Transverse colon (tissue), 4 donors: ENCODE results near the gene MRAP2. TPM values are rescaled to one million over a fixed set of nuclear protein-coding genes. Genes with fewer than 3 reads are reported as not detected.
A peak's percentile ranks its signal among the peaks of the same experiment; 100 is the strongest.

Source experiments
- DNase-seq: peaks from one replicate; pipeline ENCODE4 v3.0.0-alpha.2; 2019
- H3K27ac ChIP-seq, 4 donors: fragments of 200-600 bp; sonication (generic); 2 replicates each; pipeline ENCODE4 v1.5.1; 2016 to 2018; ENCODE audit warnings: inconsistent platforms in 4 of 4
- H3K27me3 ChIP-seq: fragments of 200-600 bp; sonication (generic); 2 replicates; pipeline ENCODE4 v1.5.1; 2017; ENCODE audit warnings: inconsistent platforms
- H3K36me3 ChIP-seq, 4 donors: fragments of 200-600 bp; sonication (generic); 2 replicates each; pipeline ENCODE4 v1.5.1; 2017 to 2019; ENCODE audit warnings: inconsistent platforms in 4 of 4
- H3K4me1 ChIP-seq, 4 donors: fragments of 200-600 bp; sonication (generic); 2 replicates each; pipeline ENCODE4 v1.5.1; 2017 to 2020; ENCODE audit warnings: inconsistent platforms in 4 of 4
- H3K4me3 ChIP-seq, 4 donors: fragments of 200-600 bp; sonication (generic); 1 replicate in 1 of 4; 2 replicates in 3 of 4; pipeline versions ENCODE4 v1.5.1 to v1.6.1; 2017 to 2019; ENCODE audit warnings: inconsistent platforms in 4 of 4
- H3K9me3 ChIP-seq, 2 donors: fragments of 200-600 bp; sonication (generic); 2 replicates each; pipeline ENCODE4 v1.5.1; 2017 to 2019; ENCODE audit warnings: inconsistent platforms in 2 of 2
- EP300 ChIP-seq: sonication (generic); formaldehyde crosslinking; IDR thresholded peaks from one replicate; pipeline ENCODE4 v1.6.1; 2017; ENCODE audit warnings: antibody characterized with exemption, low read depth
- POLR2A ChIP-seq: fragments of 450-650 bp; IDR thresholded peaks from one replicate; pipeline ENCODE4 v1.6.1; 2016; ENCODE audit warnings: antibody characterized with exemption, mild to moderate bottlenecking, moderate library complexity
- POLR2AphosphoS5 ChIP-seq, 3 donors: sonication (generic); formaldehyde crosslinking; IDR thresholded peaks; one replicate each; pipeline ENCODE4 v1.6.1; 2016; ENCODE audit warnings: antibody characterized with exemption in 3 of 3
- WGBS, 2 donors: methylation state at CpG; one replicate each; pipeline ENCODE4 v1.1.5; 2018; ENCODE audit warnings: low coverage in 1 of 2; 5-methylcytosine and 5-hydroxymethylcytosine counted together
- in situ Hi-C, 4 donors: fragments of 200-750 bp; cut with MboI; loops; one replicate each; pipeline versions ENCODE4 v1.15.0 to v1.15.1; 2017; ENCODE audit warnings: low sequenced_read_pairs in 3 of 4, low pct_ligation_motif_present in 1 of 4, low pct_unique_long_range_greater_than_20kb in 1 of 4
- intact Hi-C: fragments of 100-400 bp; cut with DNase I; formaldehyde crosslinking; loops from one replicate; pipeline ENCODE4 v1.15.1; 2023; ENCODE audit warnings: low total_unique reads
- total RNA-seq, 4 donors: library from RNA; depleted of rRNA; stranded (reverse); fragments of >200 nt; gene quantifications; one replicate each; pipeline ENCODE4 v1.1.0, GENCODE V29; 2016
- TF ChIP-seq, protein P1 (sequence below), 5 experiments: fragments of 200-600 bp in 3 of 5; fragments of 450-650 bp in 2 of 5; sonication (generic) in 3 of 5; IDR thresholded peaks; 1 replicate in 2 of 5; 2 replicates in 3 of 5; pipeline ENCODE4 v1.5.1; 2016 to 2017; ENCODE audit warnings: antibody characterized with exemption in 5 of 5, inconsistent platforms in 3 of 5, mild to moderate bottlenecking in 2 of 5, moderate library complexity in 1 of 5

MRAP2 gene
- total RNA-seq, 4 donors from 2014 or later = 0.80 to 5.1 (median 2.9) TPM

GRCh38 chr6:84019842-84020211, 13.7 kb upstream of the MRAP2 start:
- Histone ChIP-seq H3K36me3 (no peaks in the 10 kb centered on the region), H3K4me1 (peaks cover 0 to 6% (median 1%) of the 10 kb centered on the region in 4 donors), H3K27ac (no peak overlapping the region), H3K27me3 (no peaks in the 10 kb centered on the region), H3K4me3 (no peak overlapping the region), H3K9me3 (no peaks in the 10 kb centered on the region)
- in situ Hi-C loops = no loop called here
- WGBS, 2 donors = 57 to 73% methylated on average over 4 to 6 of the region's 6 CpGs
- DNase-seq = no peak
- intact Hi-C loops = no loop called here
- no peak for TF ChIP-seq POLR2A
- TF ChIP-seq, protein P1, sequence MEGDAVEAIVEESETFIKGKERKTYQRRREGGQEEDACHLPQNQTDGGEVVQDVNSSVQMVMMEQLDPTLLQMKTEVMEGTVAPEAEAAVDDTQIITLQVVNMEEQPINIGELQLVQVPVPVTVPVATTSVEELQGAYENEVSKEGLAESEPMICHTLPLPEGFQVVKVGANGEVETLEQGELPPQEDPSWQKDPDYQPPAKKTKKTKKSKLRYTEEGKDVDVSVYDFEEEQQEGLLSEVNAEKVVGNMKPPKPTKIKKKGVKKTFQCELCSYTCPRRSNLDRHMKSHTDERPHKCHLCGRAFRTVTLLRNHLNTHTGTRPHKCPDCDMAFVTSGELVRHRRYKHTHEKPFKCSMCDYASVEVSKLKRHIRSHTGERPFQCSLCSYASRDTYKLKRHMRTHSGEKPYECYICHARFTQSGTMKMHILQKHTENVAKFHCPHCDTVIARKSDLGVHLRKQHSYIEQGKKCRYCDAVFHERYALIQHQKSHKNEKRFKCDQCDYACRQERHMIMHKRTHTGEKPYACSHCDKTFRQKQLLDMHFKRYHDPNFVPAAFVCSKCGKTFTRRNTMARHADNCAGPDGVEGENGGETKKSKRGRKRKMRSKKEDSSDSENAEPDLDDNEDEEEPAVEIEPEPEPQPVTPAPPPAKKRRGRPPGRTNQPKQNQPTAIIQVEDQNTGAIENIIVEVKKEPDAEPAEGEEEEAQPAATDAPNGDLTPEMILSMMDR (IDR thresholded peaks at IDR 0.05) = no peak

DNA sequence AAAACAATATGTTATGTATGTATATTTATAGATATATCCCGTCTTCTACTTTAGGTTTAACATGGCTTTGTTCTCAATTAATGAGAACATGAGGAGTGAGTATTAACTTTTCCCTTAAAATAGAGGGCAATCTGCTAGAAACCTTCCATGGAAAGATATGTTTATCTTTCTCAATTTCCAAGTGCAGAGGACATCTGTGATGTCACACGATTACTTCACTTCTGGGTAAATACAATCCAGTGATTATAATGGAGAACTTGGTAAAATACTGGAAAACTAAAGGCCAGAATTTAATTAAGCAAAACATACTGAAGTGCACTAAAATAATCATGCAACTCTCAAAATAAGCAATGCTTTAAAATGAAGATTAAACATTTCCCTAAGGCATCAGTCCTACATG, 11.9 kb upstream of the MRAP2 start:
- TF ChIP-seq, protein P1 (IDR thresholded peaks at IDR 0.05) = no peak
- TF ChIP-seq POLR2A (no peak), POLR2AphosphoS5 (IDR thresholded peaks at IDR 0.05) (no peak), EP300 (no peak)
- 71 to 82% methylated on average over 2 of the region's 2 CpGs for whole genome bisulfite sequencing, 2 donors
- no peaks in the 10 kb centered on the region for H3K27me3 ChIP-seq
- H3K36me3 ChIP-seq = no peaks in the 10 kb centered on the region
- no peak overlapping the region for H3K27ac ChIP-seq
- in situ Hi-C loops = no loop called here
- H3K4me1 ChIP-seq = peaks cover 0 to 14% (median 1%) of the 10 kb centered on the region in 4 donors
- H3K9me3 ChIP-seq = no peaks in the 10 kb centered on the region
- no peak overlapping the region for H3K4me3 ChIP-seq
- intact Hi-C loops = no loop called here
- DNase-seq = no peak

DNA sequence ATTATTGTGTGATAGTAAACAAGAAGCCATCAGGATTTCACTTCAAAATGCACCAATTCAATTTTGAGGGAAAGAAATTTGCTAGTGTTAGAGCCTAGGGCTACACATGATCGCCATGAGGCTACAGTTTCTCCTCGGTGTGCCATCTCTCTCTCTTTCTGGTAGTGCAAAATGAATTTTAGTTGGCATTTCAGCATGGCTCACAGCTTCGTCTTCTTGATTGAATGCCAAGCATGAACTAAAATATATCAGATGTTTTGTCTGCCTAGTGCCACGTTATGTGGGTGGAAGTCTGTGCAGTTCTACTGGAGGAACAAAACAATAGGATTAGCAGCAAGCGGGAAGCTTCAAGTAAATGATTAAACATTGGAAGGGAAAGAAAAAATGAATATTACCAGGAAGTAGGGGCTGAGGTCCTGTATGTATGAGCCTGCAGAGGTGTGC, 6.8 kb upstream of the MRAP2 start:
- Histone ChIP-seq H3K9me3 (no peaks in the 10 kb centered on the region), H3K4me3 (peak overlapping the region in 1 of 4 donors; percentile 3), H3K36me3 (no peaks in the 10 kb centered on the region), H3K27me3 (no peaks in the 10 kb centered on the region), H3K27ac (peak overlapping the region; percentile 66 to 73 (median 69)), H3K4me1 (peaks cover 0 to 30% (median 8%) of the 10 kb centered on the region in 4 donors)
- intact Hi-C loops (no loop called here), in situ Hi-C loops (no loop called here)
- TF ChIP-seq POLR2A (no peak), POLR2AphosphoS5 (IDR thresholded peaks at IDR 0.05) (no peak), EP300 (no peak)
- TF ChIP-seq, protein P1 (IDR thresholded peaks at IDR 0.05) = no peak
- peak; percentile 21 for DNase-seq
- WGBS, 2 donors = 26 to 45% methylated on average over 5 of the region's 5 CpGs

GRCh38 chr6:84027340-84028181, 6.0 kb upstream of the MRAP2 start:
- intact Hi-C loops = no loop called here
- Histone ChIP-seq H3K4me3 (no peak overlapping the region), H3K4me1 (peaks cover 0 to 30% (median 8%) of the 10 kb centered on the region in 4 donors), H3K27me3 (no peaks in the 10 kb centered on the region), H3K27ac (peak overlapping the region; percentile 66 to 73 (median 69)), H3K36me3 (no peaks in the 10 kb centered on the region), H3K9me3 (no peaks in the 10 kb centered on the region)
- peak; percentile 55 for DNase-seq
- in situ Hi-C loops = no loop called here
- TF ChIP-seq EP300 (no peak), POLR2A (no peak), POLR2AphosphoS5 (IDR thresholded peaks at IDR 0.05) (no peak)
- TF ChIP-seq, protein P1 (IDR thresholded peaks at IDR 0.05) = no peak
- 33 to 41% methylated on average over 5 of the region's 5 CpGs for WGBS, 2 donors
